ENCODE measurements around the gene BCAS2.

DNA sequence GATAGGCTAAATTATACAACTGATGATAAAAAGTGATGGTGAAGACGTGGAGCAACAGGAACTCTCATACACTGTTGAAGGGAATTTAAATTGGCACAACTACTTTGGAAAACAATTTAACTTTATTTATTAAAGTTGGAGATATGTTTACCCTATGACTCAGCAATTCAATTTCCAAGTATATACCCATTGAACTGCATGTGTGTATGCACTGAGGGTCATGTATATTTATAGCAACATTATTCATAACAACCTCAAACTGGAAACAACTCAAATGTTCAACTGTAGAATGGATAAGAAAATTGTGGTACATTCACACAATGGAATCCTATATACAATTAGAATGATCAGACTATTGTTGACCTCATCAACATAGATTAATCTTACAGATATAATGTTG is 16.5 kb upstream of the BCAS2 start:
- TF ChIP-seq EZH2 (IDR thresholded peaks at IDR 0.05; ENCODE audit: insufficient read depth, poor library complexity, severe bottlenecking) (no peak), EZH2phosphoT487 (IDR thresholded peaks at IDR 0.05; ENCODE audit: insufficient read depth, low read depth) (no peak)

Data from GM23248 (cell line).